Dendritic cell treated with granulocyte-macrophage colony-stimulating factor and Interleukin-4, amounts not matched to agents 40 ng/mL and 50 ng/mL, for 4 days (primary cell): ENCODE measurements around the gene HOXA2.

Experiments
- H3K27ac Mint-ChIP-seq: one replicate; pipeline ENCODE4 v1.8.0; 2022; ENCODE audit warnings: mild to moderate bottlenecking, mixed read lengths
- H3K27me3 Mint-ChIP-seq: one replicate; pipeline ENCODE4 v1.8.0; 2022; ENCODE audit warnings: mild to moderate bottlenecking, mixed read lengths
- H3K36me3 Mint-ChIP-seq: one replicate; pipeline ENCODE4 v1.8.0; 2022; ENCODE audit warnings: low read depth, mixed read lengths
- H3K4me1 Mint-ChIP-seq: one replicate; pipeline ENCODE4 v1.8.0; 2022; ENCODE audit warnings: low read depth, mixed read lengths
- H3K4me3 Mint-ChIP-seq: one replicate; pipeline ENCODE4 v1.8.0; 2022; ENCODE audit warnings: mild to moderate bottlenecking, moderate library complexity, mixed read lengths
- H3K9me3 Mint-ChIP-seq: one replicate; pipeline ENCODE4 v1.8.0; 2022; ENCODE audit warnings: mixed read lengths
- intact Hi-C: fragments of 100-400 bp; cut with micrococcal nuclease; formaldehyde crosslinking; loops from one replicate; pipeline ENCODE4 v1.15.0; 2022

The HOXA2 gene

DNA sequence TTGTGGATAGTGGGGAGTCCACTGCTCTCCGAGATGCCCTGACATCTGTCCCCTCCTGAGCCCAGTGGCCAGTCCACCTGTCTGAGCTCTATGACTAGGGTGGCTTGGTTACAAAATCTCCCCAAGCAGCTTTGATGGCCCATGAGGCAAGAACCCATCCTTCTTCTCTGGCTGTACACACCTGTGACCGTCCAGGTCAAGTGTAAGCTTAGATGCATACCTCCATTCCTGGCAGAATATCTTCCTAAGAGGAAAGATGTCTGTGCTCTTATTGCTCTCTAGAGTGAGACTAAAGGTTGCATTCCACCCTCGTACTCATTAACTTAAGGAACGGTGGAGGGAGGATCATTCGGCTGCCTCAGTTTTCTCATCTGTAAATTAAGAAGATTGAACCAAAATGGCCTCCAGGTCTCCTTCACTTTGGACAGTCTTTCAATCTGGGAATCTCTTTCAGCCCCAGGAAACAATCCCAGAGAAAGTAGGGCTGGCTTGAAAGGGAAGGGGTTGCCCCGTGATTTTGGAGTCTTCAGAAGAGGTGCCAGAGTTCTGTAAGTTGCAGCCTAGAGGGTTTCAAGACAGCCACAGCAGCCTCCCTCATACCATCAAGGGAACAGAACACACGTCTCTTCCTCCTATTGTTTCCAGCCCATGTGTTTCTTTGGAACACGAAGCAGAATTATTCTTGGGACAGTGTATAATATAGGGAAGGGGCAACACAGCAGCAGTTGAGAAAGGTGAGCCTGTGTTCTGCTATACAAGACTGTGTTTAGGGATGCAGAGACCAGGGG, 22.6 kb upstream of the HOXA2 start:
- Mint-ChIP-seq H3K27ac (no peak overlapping the region), H3K27me3 (peaks cover 37% of the 10 kb centered on the region), H3K36me3 (no peaks in the 10 kb centered on the region), H3K4me1 (no peaks in the 10 kb centered on the region), H3K9me3 (no peaks in the 10 kb centered on the region), H3K4me3 (no peak overlapping the region)
- intact Hi-C loops: no loop called here

DNA sequence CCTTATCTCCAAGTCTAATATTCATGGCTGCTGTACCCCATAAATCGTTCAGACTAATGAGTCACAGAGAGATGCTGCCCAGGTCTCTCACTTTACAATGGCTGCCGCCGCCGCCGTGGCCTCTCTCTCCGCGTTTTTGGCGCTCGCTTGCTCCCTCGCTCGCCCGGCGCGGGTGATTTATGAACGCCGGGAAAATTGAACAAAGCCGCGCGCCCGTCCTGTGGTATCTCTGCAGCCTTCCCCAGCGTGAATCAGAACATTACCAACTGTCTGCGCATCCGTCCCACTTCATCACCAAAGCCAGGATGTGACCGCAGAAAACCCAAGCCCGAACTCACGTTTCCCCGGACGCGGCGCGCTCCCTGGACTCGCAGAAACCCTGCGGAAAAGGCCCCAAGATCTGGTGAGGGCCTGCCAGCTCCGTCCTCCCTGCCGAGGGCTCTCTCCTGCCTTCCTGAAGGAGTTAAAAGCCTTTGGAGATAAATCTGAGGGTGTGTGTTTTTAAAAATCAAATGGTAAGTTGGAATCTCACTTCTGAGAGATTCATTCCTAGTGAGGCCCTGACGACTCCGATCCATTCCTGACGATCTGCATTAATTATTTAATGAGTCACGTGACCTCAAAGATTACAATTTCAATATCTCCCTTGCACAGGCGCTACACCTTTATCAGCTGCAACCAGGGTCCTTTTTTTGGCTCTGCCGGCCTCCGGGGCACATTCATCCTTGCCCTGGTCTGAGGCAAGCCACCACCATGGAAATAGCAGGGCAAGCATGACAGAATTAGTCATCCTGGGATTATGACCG, 21.8 kb upstream of the HOXA2 start:
- H3K4me1 Mint-ChIP-seq: no peaks in the 10 kb centered on the region
- H3K27ac Mint-ChIP-seq: no peak overlapping the region
- H3K27me3 Mint-ChIP-seq: peaks cover 36% of the 10 kb centered on the region
- H3K4me3 Mint-ChIP-seq: no peak overlapping the region
- no peaks in the 10 kb centered on the region for H3K9me3 Mint-ChIP-seq
- intact Hi-C loops: no loop called here
- H3K36me3 Mint-ChIP-seq: no peaks in the 10 kb centered on the region

- intact Hi-C loops: no loop called here
- peaks cover 28% of the 10 kb centered on the region for H3K27me3 Mint-ChIP-seq
- no peak overlapping the region for H3K27ac Mint-ChIP-seq
- H3K36me3 Mint-ChIP-seq: no peaks in the 10 kb centered on the region
- H3K4me3 Mint-ChIP-seq: no peak overlapping the region
- no peaks in the 10 kb centered on the region for H3K4me1 Mint-ChIP-seq
- no peaks in the 10 kb centered on the region for H3K9me3 Mint-ChIP-seq
These were observed 21.1 kb upstream of the HOXA2 start for GRCh38 chr7:27123477-27124053.

- Mint-ChIP-seq H3K36me3 (no peaks in the 10 kb centered on the region), H3K9me3 (no peaks in the 10 kb centered on the region), H3K27ac (no peak overlapping the region), H3K4me3 (no peak overlapping the region), H3K27me3 (peaks cover 25% of the 10 kb centered on the region), H3K4me1 (no peaks in the 10 kb centered on the region)
- intact Hi-C loops: no loop called here
These were observed 20.6 kb upstream of the HOXA2 start for GRCh38 chr7:27123007-27123476.

DNA sequence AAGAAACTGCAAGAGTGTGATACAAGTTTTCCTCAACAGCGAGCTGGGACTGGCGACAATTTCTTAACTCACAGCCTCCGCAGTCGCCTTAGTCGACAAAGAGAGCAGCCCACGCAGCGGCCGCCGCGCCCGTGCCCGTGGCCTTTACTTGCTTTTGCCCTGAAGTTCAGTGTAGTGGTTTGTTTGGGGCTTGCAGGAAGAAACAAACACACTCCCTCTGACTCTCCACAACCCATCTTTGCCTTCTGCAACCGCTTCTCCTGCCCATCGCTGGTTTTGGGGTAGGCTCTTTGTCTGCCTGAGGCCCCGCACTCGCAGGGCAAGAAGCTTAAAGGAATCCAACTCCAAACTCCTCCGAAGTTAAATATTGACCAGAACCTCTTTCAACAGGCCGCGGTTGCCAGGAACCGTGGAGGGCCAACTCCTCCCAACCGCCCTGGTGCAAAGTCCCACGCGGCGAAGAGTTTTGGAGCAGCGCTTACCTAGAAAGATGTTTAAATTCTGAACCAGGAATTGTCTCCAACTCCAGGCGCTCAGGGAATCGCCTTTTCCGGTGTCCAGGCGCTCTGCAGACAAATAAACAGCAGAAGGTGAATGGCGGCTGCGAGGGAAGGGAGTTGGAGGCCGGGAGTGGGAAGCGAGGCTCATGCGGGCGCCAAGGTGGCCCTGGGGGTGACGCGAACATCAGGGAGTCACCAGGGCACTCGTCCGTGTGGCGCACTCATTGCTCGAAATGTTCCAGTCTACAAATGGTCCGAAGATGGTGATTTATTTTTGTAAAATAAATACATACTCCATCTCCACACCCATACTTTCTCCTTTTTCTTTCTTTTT, 19.8 kb upstream of the HOXA2 start:
- intact Hi-C loops: no loop called here
- H3K9me3 Mint-ChIP-seq: no peaks in the 10 kb centered on the region

DNA sequence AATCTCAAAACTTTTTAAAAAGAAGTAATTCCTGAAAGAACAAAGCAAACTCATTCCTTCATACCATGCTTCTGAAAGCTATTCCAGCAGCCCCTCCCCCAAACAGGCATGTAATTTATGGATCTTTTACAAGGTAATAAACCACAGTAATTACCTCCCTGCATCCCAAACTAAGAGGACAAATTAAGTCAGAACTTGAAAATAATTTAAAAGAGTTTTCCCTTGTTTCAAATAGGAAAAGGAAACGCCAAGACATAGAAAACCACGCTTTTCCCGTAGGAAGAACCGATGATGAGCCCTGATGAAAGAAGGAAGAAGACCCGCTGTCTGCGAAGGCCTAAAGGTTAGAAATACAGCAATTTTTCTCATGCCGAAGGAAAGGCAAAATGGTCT, 19.2 kb upstream of the HOXA2 start:
- Mint-ChIP-seq H3K4me1 (no peaks in the 10 kb centered on the region), H3K4me3 (no peak overlapping the region), H3K36me3 (no peaks in the 10 kb centered on the region), H3K27ac (no peak overlapping the region), H3K27me3 (peaks cover 19% of the 10 kb centered on the region), H3K9me3 (no peaks in the 10 kb centered on the region)
- intact Hi-C loops: no loop called here

More for the DNA sequence above, 19.8 kb upstream of the HOXA2 start:
- Mint-ChIP-seq H3K27me3 (peaks cover 21% of the 10 kb centered on the region), H3K4me1 (no peaks in the 10 kb centered on the region), H3K27ac (no peak overlapping the region), H3K36me3 (no peaks in the 10 kb centered on the region), H3K4me3 (no peak overlapping the region)

DNA sequence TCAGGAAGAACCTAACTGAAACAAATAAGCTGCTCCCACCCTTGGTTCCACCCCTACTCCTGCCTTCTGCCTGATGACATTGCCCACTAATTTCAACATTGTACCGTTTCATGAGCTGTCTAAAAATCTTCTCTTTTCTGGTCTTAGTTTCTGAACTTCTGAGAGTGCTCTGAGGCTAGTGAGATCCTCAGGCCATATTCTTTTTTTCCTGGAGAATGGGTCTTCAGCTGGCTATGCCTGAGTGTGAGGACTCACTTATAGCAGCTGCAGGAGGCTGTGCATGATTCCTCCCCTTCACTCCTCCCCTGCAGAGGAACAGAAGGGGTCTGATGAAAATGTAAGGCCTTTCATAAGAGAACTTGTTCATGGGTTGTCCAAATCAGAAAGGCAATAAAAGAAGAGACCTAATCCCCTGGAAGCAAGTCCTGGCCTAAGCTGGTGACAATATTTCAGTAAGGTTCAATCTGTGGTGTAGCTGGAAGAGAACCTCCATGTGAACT, 17.0 kb upstream of the HOXA2 start:
- no peaks in the 10 kb centered on the region for H3K4me1 Mint-ChIP-seq
- no peaks in the 10 kb centered on the region for H3K36me3 Mint-ChIP-seq
- intact Hi-C loops: no loop called here
- peaks cover 7% of the 10 kb centered on the region for H3K27me3 Mint-ChIP-seq
- H3K4me3 Mint-ChIP-seq: no peak overlapping the region
- no peaks in the 10 kb centered on the region for H3K9me3 Mint-ChIP-seq
- no peak overlapping the region for H3K27ac Mint-ChIP-seq

- Mint-ChIP-seq H3K9me3 (no peaks in the 10 kb centered on the region), H3K36me3 (no peaks in the 10 kb centered on the region), H3K4me3 (no peak overlapping the region), H3K27me3 (peaks cover 7% of the 10 kb centered on the region), H3K4me1 (no peaks in the 10 kb centered on the region), H3K27ac (no peak overlapping the region)
- intact Hi-C loops: no loop called here
These were observed 16.1 kb upstream of the HOXA2 start for GRCh38 chr7:27118580-27118979.

DNA sequence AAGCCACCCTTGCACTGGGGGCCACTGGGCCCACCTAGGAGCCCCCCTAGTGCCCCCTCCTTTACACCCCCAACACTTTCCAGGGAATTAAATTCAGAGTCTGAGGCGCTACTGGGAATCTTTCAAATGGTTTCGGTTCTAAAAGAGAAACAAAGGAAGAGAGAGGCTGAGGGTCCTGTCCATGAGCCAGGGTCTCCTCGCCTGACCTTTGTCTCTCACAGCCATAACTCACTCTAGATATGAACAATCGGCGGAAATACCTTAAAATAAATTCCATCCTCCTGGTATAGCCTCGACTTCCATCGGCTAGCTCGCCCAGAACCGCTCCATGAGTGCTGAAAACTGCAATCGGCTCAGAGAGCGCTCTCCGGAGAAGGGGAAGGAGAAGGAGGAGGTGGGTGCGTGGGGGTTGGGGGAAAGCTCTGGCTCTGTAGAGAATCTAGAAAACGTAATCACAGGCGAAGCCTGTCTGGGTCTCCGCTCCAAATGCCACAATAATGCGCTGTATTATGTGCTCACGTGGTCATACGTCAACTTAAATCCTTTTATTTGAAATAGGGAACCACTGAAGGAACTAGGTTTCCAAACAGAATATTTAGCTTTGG, 15.5 kb upstream of the HOXA2 start:
- Mint-ChIP-seq H3K36me3 (no peaks in the 10 kb centered on the region), H3K4me3 (no peak overlapping the region), H3K4me1 (no peaks in the 10 kb centered on the region), H3K27ac (no peak overlapping the region), H3K9me3 (no peaks in the 10 kb centered on the region), H3K27me3 (peaks cover 10% of the 10 kb centered on the region)
- intact Hi-C loops: no loop called here

GRCh38 chr7:27116962-27117886, 14.7 kb upstream of the HOXA2 start:
- no peak overlapping the region for H3K27ac Mint-ChIP-seq
- no peaks in the 10 kb centered on the region for H3K9me3 Mint-ChIP-seq
- intact Hi-C loops: no loop called here

DNA sequence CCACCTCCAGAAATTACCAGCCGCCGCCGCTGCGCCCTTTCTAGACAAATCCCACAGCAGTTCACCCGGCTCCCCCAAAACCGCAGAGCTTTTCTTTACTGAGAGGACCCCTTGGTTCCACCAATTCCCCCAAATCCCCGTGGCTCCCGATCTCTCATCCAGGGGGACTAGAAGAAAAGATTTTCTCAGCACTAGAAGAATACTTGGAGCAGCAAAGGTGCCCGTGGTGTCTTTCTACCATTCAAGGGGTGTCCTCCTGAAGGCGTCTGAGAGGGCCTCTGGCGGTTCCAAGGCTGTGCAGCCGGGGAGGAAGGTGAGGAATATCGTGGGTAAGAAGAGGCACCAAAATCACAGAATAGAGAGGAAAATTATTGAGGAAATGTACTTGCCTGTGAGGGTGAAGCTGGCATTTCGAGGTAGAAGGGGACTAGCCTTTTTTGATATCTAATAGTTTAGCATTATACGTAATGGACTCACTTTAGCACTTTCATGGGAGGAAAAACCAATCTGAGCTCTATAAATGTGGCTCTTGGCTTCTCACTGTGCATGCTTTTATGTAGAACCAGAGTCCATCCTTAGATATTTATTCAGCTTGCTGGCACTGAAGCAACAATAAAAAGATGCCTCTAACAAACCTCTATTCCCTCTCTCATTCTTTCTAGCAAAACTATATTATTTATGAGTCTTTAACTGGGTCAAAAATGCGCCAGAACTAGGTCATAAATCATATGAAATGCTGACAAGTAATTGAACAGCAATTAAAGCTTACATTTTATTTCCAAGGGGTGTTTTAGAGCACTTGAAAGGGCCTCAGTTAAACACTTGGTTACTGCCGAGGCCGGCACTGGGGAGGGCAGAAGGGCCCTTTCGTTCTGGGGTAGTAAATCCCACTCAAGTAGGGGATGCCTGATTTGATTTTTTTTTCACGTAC, 13.8 kb upstream of the HOXA2 start:
- no peaks in the 10 kb centered on the region for H3K4me1 Mint-ChIP-seq
- peaks cover 10% of the 10 kb centered on the region for H3K27me3 Mint-ChIP-seq
- H3K9me3 Mint-ChIP-seq: no peaks in the 10 kb centered on the region
- H3K4me3 Mint-ChIP-seq: no peak overlapping the region
- intact Hi-C loops: no loop called here
- H3K36me3 Mint-ChIP-seq: no peaks in the 10 kb centered on the region
- H3K27ac Mint-ChIP-seq: no peak overlapping the region

More at GRCh38 chr7:27116962-27117886, 14.7 kb upstream of the HOXA2 start:
- H3K4me3 Mint-ChIP-seq: no peak overlapping the region
- peaks cover 10% of the 10 kb centered on the region for H3K27me3 Mint-ChIP-seq
- no peaks in the 10 kb centered on the region for H3K4me1 Mint-ChIP-seq
- no peaks in the 10 kb centered on the region for H3K36me3 Mint-ChIP-seq
